Smooth muscle cell (in vitro differentiated cells): ENCODE results near the gene LBX2. TPM values are rescaled to one million over a fixed set of nuclear protein-coding genes. Genes with fewer than 3 reads are reported as not detected.

Experiments
- DNase-seq: peaks from one replicate; lab custom pipeline; 2025; ENCODE audit not compliant: unreplicated experiment; lab: John Stamatoyannopoulos, UW
- H2AFZ ChIP-seq: fragments of 200-600 bp; sonication (generic); 2 replicates; pipeline ENCODE4 v1.6.0; 2016; ENCODE audit warnings: antibody characterized with exemption, low read depth, mild to moderate bottlenecking
- H3F3A ChIP-seq: fragments of 200-600 bp; sonication (generic); 2 replicates; pipeline ENCODE4 v1.6.0; 2017; ENCODE audit warnings: antibody characterized with exemption, low read depth
- H3K27ac ChIP-seq: fragments of 200-600 bp; sonication (generic); 2 replicates; pipeline ENCODE4 v1.5.1; 2016; ENCODE audit warnings: low read depth, mild to moderate bottlenecking
- H3K27me3 ChIP-seq: fragments of 200-600 bp; sonication (generic); 2 replicates; pipeline ENCODE4 v1.6.1; 2016; ENCODE audit warnings: low read depth, mild to moderate bottlenecking
- H3K36me3 ChIP-seq: fragments of 200-600 bp; sonication (generic); 2 replicates; pipeline ENCODE4 v1.5.1; 2016; ENCODE audit warnings: low read depth
- H3K4me1 ChIP-seq: fragments of 200-600 bp; sonication (generic); 2 replicates; pipeline ENCODE4 v1.5.1; 2016; ENCODE audit warnings: low read depth
- H3K4me2 ChIP-seq: fragments of 200-600 bp; sonication (generic); 2 replicates; pipeline ENCODE4 v1.6.0; 2016; ENCODE audit warnings: mild to moderate bottlenecking
- H3K4me3 ChIP-seq: fragments of 200-600 bp; sonication (generic); 2 replicates; pipeline ENCODE4 v1.5.1; 2016; ENCODE audit warnings: mild to moderate bottlenecking
- H3K79me2 ChIP-seq: fragments of 200-600 bp; sonication (generic); 2 replicates; pipeline ENCODE4 v1.6.0; 2016; ENCODE audit warnings: low read depth, mild to moderate bottlenecking
- H3K9ac ChIP-seq: fragments of 200-600 bp; sonication (generic); 2 replicates; pipeline ENCODE4 v1.6.0; 2016; ENCODE audit warnings: low read depth
- H3K9me3 ChIP-seq: fragments of 200-600 bp; sonication (generic); replicated peaks from 2 replicates; pipeline ENCODE4 v1.5.1; 2016; ENCODE audit warnings: low read depth
- H4K20me1 ChIP-seq: fragments of 200-600 bp; sonication (generic); 2 replicates; pipeline ENCODE4 v1.6.0; 2016; ENCODE audit warnings: low read depth
- CTCF ChIP-seq: fragments of 200-600 bp; sonication (generic); IDR thresholded peaks from 2 replicates; pipeline ENCODE4 v1.5.1; 2017; ENCODE audit warnings: borderline replicate concordance, mild to moderate bottlenecking, antibody characterized with exemption; ENCODE audit not compliant: insufficient read depth, poor library complexity, severe bottlenecking
- WGBS: methylation state at CpG from one replicate; pipeline ENCODE4 v1.1.7; 2016; ENCODE audit warnings: low lambda C conversion rate; 5-methylcytosine and 5-hydroxymethylcytosine counted together
- polyA plus RNA-seq: library from polyadenylated mRNA; unstranded; fragments of >200 nt; fragmentation: Nextera tagmentation; extraction: Ambion mirVana; gene quantifications from 2 replicates; pipeline ENCODE4 v1.2.1, GENCODE V29; 2016
- total RNA-seq: library from RNA; depleted of rRNA; stranded (reverse); fragments of >200 nt; gene quantifications from 2 replicates; pipeline ENCODE4 v1.2.3, GENCODE V29; 2014

Gene LBX2
- total and polyA plus RNA-seq, 2 experiments from 2014 or later, result 1.5 to 2.4 TPM

GRCh38 chr2:74537140-74537539, 37.7 kb upstream of the LBX2 start:
- no peak for TF ChIP-seq CTCF
- H3K4me1 ChIP-seq, result no peaks in the 10 kb centered on the region
- H3F3A ChIP-seq, result peaks cover 19% of the 10 kb centered on the region
- no peaks in the 10 kb centered on the region for H4K20me1 ChIP-seq
- no peaks in the 10 kb centered on the region for H3K36me3 ChIP-seq
- H3K4me2 ChIP-seq, result no peak overlapping the region
- no peak overlapping the region for H3K4me3 ChIP-seq
- no peak for DNase-seq
- H3K27me3 ChIP-seq, result no peaks in the 10 kb centered on the region
- H2AFZ ChIP-seq, result no peak overlapping the region
- no peaks in the 10 kb centered on the region for H3K79me2 ChIP-seq
- no peak overlapping the region for H3K9ac ChIP-seq
- no peaks in the 10 kb centered on the region for H3K9me3 ChIP-seq
- no peak overlapping the region for H3K27ac ChIP-seq
- WGBS, result 67% methylated on average over 4 of the region's 4 CpGs

- 92% methylated on average over 22 of the region's 23 CpGs for WGBS
- H3K4me1 ChIP-seq, result no peaks in the 10 kb centered on the region
- no peak for TF ChIP-seq CTCF
- no peak overlapping the region for H3K27ac ChIP-seq
- no peaks in the 10 kb centered on the region for H4K20me1 ChIP-seq
- H3K36me3 ChIP-seq, result no peaks in the 10 kb centered on the region
- peaks cover 21% of the 10 kb centered on the region for H3F3A ChIP-seq
- no peak for DNase-seq
- H3K9me3 ChIP-seq, result no peaks in the 10 kb centered on the region
- no peak overlapping the region for H3K4me3 ChIP-seq
- H3K4me2 ChIP-seq, result no peak overlapping the region
- no peak overlapping the region for H3K9ac ChIP-seq
- H3K27me3 ChIP-seq, result no peaks in the 10 kb centered on the region
- H3K79me2 ChIP-seq, result no peaks in the 10 kb centered on the region
- H2AFZ ChIP-seq, result no peak overlapping the region
Measured at GRCh38 chr2:74536166-74536950, 37.0 kb upstream of the LBX2 start.

- Histone ChIP-seq H4K20me1 (no peaks in the 10 kb centered on the region), H3K79me2 (peaks cover 5% of the 10 kb centered on the region), H3K9ac (no peak overlapping the region), H3K27me3 (no peaks in the 10 kb centered on the region), H3K4me3 (no peak overlapping the region), H3F3A (peaks cover 29% of the 10 kb centered on the region), H3K9me3 (no peaks in the 10 kb centered on the region), H3K36me3 (no peaks in the 10 kb centered on the region), H3K27ac (no peak overlapping the region), H3K4me1 (peaks cover 4% of the 10 kb centered on the region), H3K4me2 (no peak overlapping the region), H2AFZ (no peak overlapping the region)
- no peak for TF ChIP-seq CTCF
- no peak for DNase-seq
- whole genome bisulfite sequencing, result 96% methylated on average over 10 of the region's 10 CpGs
Measured at GRCh38 chr2:74535440-74535965, 36.1 kb upstream of the LBX2 start.
